K562 (cell line): ENCODE results near the gene MDC1. TPM values are rescaled to one million over a fixed set of nuclear protein-coding genes. Genes with fewer than 3 reads are reported as not detected.
A peak's percentile ranks its signal among the peaks of the same experiment; 100 is the strongest.

Source experiments
- CBFA2T2 ChIP-seq: fragments of 450-650 bp; conservative IDR thresholded peaks from 2 replicates; pipeline ENCODE4 v1.6.1; 2017; ENCODE audit warnings: mild to moderate bottlenecking
- MCM2 ChIP-seq: fragments of 450-650 bp; IDR thresholded peaks from 2 replicates; pipeline ENCODE4 v1.6.1; 2017; ENCODE audit warnings: low read depth, mild to moderate bottlenecking
- U2AF1 ChIP-seq: fragments of 200-400 bp; formaldehyde crosslinking; optimal IDR thresholded peaks from 2 replicates; pipeline ENCODE3; 2017; ENCODE audit warnings: mild to moderate bottlenecking, low read depth, low read length, moderate library complexity
- polyA plus RNA-seq, 8 experiments: library from polyadenylated mRNA; depleted of rRNA in 4 of 8; stranded (reverse) in 5 of 8; unstranded in 3 of 8; fragments of >200 nt; fragmentation: Nextera tagmentation in 2 of 8; fragmentation: Illumina TruSeq in 1 of 8; extraction: Ambion mirVana in 2 of 8; extraction: Trizol in 1 of 8; gene quantifications; 2 replicates each; pipeline versions ENCODE4 v1.2.1 to v1.2.3, GENCODE V29; 2011 to 2014; ENCODE audit warnings: inconsistent platforms in 1 of 8, missing spikeins in 1 of 8
- total RNA-seq, 7 experiments: library from RNA; depleted of rRNA in 6 of 7; stranded (reverse); fragments of >200 nt in 6 of 7; fragmentation: Illumina TruSeq in 2 of 7; extraction: Trizol in 2 of 7; gene quantifications; 2 replicates each; pipeline versions ENCODE4 v1.2.1 to v1.2.3, GENCODE V29; 2011 to 2021; ENCODE audit warnings: low replicate concordance in 1 of 7
- TF ChIP-seq, protein P1 (sequence below): fragments of 200-600 bp; sonication (generic); IDR thresholded peaks from one replicate; pipeline ENCODE4 v1.6.1; 2012; ENCODE audit warnings: mild to moderate bottlenecking, low read depth, low read length, inconsistent platforms
- TF ChIP-seq, protein P2 (sequence below): fragments of 250-450 bp; sonication (Bioruptor Pico); IDR thresholded peaks from 2 replicates; pipeline ENCODE4 v1.5.0; 2020; ENCODE audit warnings: mild to moderate bottlenecking, borderline replicate concordance

Gene MDC1
- total and polyA plus RNA-seq, 9 of the 15 experiments (the other 6 are each of a cell fraction or from before 2014, with no cell fraction given) = 8.2 to 114 (median 20.0) TPM

DNA sequence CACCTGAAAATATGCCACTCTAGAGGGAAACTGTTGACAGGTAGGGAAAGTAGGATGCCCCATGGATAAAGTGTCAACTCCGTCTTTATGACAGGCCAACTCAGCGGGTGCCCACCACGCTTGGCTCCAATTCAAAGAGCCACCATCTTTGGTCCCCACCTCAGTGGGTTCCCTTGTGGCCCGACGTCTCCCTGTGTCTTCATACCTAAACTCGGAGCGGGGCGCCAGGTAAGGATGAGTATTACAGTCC lies 277 bp downstream of the MDC1 start (continued):
- TF ChIP-seq, protein P1, sequence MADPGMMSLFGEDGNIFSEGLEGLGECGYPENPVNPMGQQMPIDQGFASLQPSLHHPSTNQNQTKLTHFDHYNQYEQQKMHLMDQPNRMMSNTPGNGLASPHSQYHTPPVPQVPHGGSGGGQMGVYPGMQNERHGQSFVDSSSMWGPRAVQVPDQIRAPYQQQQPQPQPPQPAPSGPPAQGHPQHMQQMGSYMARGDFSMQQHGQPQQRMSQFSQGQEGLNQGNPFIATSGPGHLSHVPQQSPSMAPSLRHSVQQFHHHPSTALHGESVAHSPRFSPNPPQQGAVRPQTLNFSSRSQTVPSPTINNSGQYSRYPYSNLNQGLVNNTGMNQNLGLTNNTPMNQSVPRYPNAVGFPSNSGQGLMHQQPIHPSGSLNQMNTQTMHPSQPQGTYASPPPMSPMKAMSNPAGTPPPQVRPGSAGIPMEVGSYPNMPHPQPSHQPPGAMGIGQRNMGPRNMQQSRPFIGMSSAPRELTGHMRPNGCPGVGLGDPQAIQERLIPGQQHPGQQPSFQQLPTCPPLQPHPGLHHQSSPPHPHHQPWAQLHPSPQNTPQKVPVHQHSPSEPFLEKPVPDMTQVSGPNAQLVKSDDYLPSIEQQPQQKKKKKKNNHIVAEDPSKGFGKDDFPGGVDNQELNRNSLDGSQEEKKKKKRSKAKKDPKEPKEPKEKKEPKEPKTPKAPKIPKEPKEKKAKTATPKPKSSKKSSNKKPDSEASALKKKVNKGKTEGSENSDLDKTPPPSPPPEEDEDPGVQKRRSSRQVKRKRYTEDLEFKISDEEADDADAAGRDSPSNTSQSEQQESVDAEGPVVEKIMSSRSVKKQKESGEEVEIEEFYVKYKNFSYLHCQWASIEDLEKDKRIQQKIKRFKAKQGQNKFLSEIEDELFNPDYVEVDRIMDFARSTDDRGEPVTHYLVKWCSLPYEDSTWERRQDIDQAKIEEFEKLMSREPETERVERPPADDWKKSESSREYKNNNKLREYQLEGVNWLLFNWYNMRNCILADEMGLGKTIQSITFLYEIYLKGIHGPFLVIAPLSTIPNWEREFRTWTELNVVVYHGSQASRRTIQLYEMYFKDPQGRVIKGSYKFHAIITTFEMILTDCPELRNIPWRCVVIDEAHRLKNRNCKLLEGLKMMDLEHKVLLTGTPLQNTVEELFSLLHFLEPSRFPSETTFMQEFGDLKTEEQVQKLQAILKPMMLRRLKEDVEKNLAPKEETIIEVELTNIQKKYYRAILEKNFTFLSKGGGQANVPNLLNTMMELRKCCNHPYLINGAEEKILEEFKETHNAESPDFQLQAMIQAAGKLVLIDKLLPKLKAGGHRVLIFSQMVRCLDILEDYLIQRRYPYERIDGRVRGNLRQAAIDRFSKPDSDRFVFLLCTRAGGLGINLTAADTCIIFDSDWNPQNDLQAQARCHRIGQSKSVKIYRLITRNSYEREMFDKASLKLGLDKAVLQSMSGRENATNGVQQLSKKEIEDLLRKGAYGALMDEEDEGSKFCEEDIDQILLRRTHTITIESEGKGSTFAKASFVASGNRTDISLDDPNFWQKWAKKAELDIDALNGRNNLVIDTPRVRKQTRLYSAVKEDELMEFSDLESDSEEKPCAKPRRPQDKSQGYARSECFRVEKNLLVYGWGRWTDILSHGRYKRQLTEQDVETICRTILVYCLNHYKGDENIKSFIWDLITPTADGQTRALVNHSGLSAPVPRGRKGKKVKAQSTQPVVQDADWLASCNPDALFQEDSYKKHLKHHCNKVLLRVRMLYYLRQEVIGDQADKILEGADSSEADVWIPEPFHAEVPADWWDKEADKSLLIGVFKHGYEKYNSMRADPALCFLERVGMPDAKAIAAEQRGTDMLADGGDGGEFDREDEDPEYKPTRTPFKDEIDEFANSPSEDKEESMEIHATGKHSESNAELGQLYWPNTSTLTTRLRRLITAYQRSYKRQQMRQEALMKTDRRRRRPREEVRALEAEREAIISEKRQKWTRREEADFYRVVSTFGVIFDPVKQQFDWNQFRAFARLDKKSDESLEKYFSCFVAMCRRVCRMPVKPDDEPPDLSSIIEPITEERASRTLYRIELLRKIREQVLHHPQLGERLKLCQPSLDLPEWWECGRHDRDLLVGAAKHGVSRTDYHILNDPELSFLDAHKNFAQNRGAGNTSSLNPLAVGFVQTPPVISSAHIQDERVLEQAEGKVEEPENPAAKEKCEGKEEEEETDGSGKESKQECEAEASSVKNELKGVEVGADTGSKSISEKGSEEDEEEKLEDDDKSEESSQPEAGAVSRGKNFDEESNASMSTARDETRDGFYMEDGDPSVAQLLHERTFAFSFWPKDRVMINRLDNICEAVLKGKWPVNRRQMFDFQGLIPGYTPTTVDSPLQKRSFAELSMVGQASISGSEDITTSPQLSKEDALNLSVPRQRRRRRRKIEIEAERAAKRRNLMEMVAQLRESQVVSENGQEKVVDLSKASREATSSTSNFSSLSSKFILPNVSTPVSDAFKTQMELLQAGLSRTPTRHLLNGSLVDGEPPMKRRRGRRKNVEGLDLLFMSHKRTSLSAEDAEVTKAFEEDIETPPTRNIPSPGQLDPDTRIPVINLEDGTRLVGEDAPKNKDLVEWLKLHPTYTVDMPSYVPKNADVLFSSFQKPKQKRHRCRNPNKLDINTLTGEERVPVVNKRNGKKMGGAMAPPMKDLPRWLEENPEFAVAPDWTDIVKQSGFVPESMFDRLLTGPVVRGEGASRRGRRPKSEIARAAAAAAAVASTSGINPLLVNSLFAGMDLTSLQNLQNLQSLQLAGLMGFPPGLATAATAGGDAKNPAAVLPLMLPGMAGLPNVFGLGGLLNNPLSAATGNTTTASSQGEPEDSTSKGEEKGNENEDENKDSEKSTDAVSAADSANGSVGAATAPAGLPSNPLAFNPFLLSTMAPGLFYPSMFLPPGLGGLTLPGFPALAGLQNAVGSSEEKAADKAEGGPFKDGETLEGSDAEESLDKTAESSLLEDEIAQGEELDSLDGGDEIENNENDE = no peak
- TF ChIP-seq MCM2 (no peak), U2AF1 (peak; percentile 6), CBFA2T2 (no peak)
- TF ChIP-seq, protein P2, sequence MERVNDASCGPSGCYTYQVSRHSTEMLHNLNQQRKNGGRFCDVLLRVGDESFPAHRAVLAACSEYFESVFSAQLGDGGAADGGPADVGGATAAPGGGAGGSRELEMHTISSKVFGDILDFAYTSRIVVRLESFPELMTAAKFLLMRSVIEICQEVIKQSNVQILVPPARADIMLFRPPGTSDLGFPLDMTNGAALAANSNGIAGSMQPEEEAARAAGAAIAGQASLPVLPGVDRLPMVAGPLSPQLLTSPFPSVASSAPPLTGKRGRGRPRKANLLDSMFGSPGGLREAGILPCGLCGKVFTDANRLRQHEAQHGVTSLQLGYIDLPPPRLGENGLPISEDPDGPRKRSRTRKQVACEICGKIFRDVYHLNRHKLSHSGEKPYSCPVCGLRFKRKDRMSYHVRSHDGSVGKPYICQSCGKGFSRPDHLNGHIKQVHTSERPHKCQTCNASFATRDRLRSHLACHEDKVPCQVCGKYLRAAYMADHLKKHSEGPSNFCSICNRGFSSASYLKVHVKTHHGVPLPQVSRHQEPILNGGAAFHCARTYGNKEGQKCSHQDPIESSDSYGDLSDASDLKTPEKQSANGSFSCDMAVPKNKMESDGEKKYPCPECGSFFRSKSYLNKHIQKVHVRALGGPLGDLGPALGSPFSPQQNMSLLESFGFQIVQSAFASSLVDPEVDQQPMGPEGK (CRISPR knock-in tag) = 0 out of 2 replicates have a peak, but pooled peaks have one; percentile 63
